GM12874 (cell line): Measurements from ENCODE around the gene AMN.

ENCODE experiments used
- CTCF ChIP-seq: IDR thresholded peaks from 2 replicates; pipeline ENCODE4 v1.5.1; 2011; ENCODE audit warnings: low read depth, mild to moderate bottlenecking, control low read depth, low read length, moderate library complexity; ENCODE audit not compliant: insufficient read depth

The AMN gene

GRCh38 chr14:102966681-102967505 is 44.4 kb downstream of the AMN start:
- TF ChIP-seq CTCF = no peak

GRCh38 chr14:102967506-102967795 is 45.0 kb downstream of the AMN start:
- no peak for TF ChIP-seq CTCF

GRCh38 chr14:102968306-102968705 is 45.8 kb downstream of the AMN start:
- TF ChIP-seq CTCF = no peak

- TF ChIP-seq CTCF = no peak
Measured at GRCh38 chr14:102969060-102969791, 46.8 kb downstream of the AMN start.

GRCh38 chr14:102969901-102970300 is 47.4 kb downstream of the AMN start:
- TF ChIP-seq CTCF = no peak

- no peak for TF ChIP-seq CTCF
Measured at GRCh38 chr14:102970496-102970895, 48.0 kb downstream of the AMN start.

- TF ChIP-seq CTCF = no peak
Measured at GRCh38 chr14:102971314-102971713, 48.9 kb downstream of the AMN start.
